GM13977 (cell line): ENCODE results near the gene ARHGAP19.

Source experiments
- DNase-seq: peaks from one replicate; pipeline ENCODE4 v3.0.0; 2012; ENCODE audit warnings: low spot score
- CTCF ChIP-seq: IDR thresholded peaks from 2 replicates; pipeline ENCODE4 v1.5.1; 2012; ENCODE audit warnings: mild to moderate bottlenecking, control low read depth; ENCODE audit not compliant: insufficient read depth; ENCODE audit errors: extremely low read depth, missing control alignments
- in situ Hi-C: fragments of 300-500 bp; cut with MboI; formaldehyde crosslinking; loops from one replicate; pipeline ENCODE4 v1.12.0; 2022; ENCODE audit warnings: low sequenced_read_pairs, low pct_unique_long_range_greater_than_20kb, mixed read lengths, inconsistent platforms; ENCODE audit not compliant: unreplicated experiment

Gene ARHGAP19

DNA sequence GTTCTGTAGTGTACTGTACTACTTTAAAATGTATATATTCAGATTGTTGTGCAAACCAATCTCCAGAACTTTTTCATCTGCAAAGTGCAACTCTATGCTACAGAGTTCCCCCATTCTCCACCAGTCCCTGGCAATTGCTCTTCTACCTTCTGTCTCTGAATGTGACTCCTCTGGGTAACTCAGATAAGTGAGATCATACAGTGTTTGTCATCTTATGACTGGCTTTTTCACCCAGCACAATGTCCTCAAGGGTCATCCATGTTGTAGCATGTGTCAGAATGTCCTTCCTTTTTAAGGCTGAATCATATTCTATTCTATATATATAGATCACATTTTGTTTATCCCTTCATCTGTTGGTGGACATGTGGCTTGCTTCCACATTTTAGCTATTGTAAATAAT, 117.5 kb downstream of the ARHGAP19 start:
- in situ Hi-C loops, result no loop called here
- no peak for DNase-seq
- no peak for TF ChIP-seq CTCF

DNA sequence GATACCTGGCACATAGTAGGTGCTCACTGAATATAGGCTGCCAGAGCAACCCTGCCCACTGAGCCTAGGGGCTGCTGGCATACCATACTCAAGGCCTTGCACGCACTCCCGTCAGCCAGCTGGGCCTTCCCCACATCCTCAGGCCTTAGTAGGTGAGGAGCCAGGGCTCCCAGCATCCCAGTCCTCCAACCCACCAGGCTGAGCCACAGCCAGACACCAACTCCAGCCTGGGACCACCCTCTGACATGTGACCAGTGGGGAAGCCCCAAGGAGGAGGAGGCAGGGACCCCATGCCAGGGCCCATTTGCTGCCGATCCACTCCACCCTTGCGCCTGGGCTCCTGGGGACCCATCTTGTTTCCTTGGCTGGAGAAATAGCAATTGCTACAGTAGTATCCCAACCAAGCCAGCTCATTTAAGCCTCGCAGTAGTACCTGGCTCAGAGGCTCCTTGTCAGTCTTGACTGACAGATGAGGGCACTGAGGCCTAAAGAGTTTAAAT, 118.1 kb downstream of the ARHGAP19 start:
- TF ChIP-seq CTCF, result no peak
- no peak for DNase-seq
- in situ Hi-C loops, result no loop called here

- in situ Hi-C loops, result no loop called here
- DNase-seq, result no peak
- no peak for TF ChIP-seq CTCF
These were observed 119.4 kb downstream of the ARHGAP19 start for GRCh38 chr10:97173036-97173435.
